Left hindlimb (tissue), 1 donor: ENCODE results near the gene JMJD1C.

Experiments
- DNase-seq: peaks from one replicate; pipeline ENCODE4 v3.0.0-alpha.2; 2018

JMJD1C gene

GRCh38 chr10:63119041-63119440 lies 346.7 kb downstream of the JMJD1C start:
- no peak for DNase-seq
